T-helper 9 cell (primary cell): ENCODE results near the gene ESX1.
"Not testable (repeated sequence)": the region's sequence is repeated elsewhere in the genome, so short reads cannot be mapped to it uniquely, and the experiment has no call there.

ENCODE experiments used
- DNase-seq: peaks from one replicate; pipeline ENCODE4 v3.0.0-alpha.2; 2020
- total RNA-seq, 2 donors: gene quantifications; one replicate each; lab custom pipeline; 2026; lab: John Stamatoyannopoulos, UW

ESX1 gene
- 0 reads per million in 2 donors for total RNA-seq

- no peak for DNase-seq
These were observed at the start of gene ESX1 for GRCh38 chrX:104254442-104255115. Gene ESX1 (minus strand): TSS chrX:104254933. CDS start chrX:104254849, 84 bp downstream.

- no peak for DNase-seq
These were observed 40.9 kb upstream of the ESX1 start for GRCh38 chrX:104295636-104296035.

- DNase-seq: no peak
These were observed 34.2 kb upstream of the ESX1 start for GRCh38 chrX:104288961-104289360.

- no peak for DNase-seq
These were observed 33.5 kb upstream of the ESX1 start for GRCh38 chrX:104288269-104288668.

GRCh38 chrX:104285201-104285600 is 30.5 kb upstream of the ESX1 start:
- DNase-seq: no peak

- no peak for DNase-seq
These were observed 29.8 kb upstream of the ESX1 start for GRCh38 chrX:104284507-104284906.

GRCh38 chrX:104282166-104282725 is 27.5 kb upstream of the ESX1 start:
- DNase-seq: no peak

GRCh38 chrX:104281564-104281963 is 26.8 kb upstream of the ESX1 start:
- DNase-seq: no peak

GRCh38 chrX:104280609-104281008 is 25.9 kb upstream of the ESX1 start:
- DNase-seq: no peak

- DNase-seq: no peak
These were observed 16.3 kb upstream of the ESX1 start for GRCh38 chrX:104270916-104271512.

GRCh38 chrX:104270212-104270611 is 15.5 kb upstream of the ESX1 start:
- no peak for DNase-seq

- no peak for DNase-seq
These were observed 732 bp upstream of the ESX1 start for GRCh38 chrX:104255465-104255864.

- DNase-seq: no peak
These were observed 929 bp downstream of the ESX1 start for GRCh38 chrX:104253567-104254441.

- no peak for DNase-seq
These were observed 4.3 kb downstream of the ESX1 start for GRCh38 chrX:104250470-104250869.

GRCh38 chrX:104230060-104230459 is 24.7 kb downstream of the ESX1 start:
- DNase-seq: not testable (repeated sequence)

- DNase-seq: no peak
These were observed 43.5 kb downstream of the ESX1 start for GRCh38 chrX:104211187-104211586.

- no peak for DNase-seq
These were observed 49.2 kb downstream of the ESX1 start for GRCh38 chrX:104205548-104205947.
